ENCODE measurements around the gene CDK5RAP1.

Gene CDK5RAP1

DNA sequence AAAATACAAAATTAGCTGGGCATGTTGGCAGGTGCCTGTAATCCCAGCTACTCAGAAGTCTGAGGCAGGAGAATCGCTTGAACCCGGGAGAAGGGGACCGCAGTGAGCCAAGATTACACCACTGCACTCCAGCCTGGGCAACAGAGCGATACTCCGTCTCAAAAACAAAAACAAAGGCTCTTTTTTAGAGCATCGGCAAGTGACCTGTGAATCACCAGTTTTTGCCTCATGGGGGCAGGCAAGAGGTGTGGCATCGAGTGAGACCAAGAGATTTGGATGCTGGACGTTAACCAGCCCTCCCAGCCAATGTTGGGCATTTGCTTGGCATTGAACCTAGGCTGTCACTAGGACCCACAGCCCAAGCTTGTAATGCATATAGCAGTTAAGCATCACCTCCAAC lies 14.6 kb upstream of the CDK5RAP1 start:
- no peak overlapping the region for H3K9ac ChIP-seq (ENCODE audit: low read length in 2 of 2)
- H3K36me3 ChIP-seq (ENCODE audit: control insufficient read depth in 2 of 2, insufficient read depth in 2 of 2, low read length in 2 of 2) = peaks cover 17% of the 10 kb centered on the region in 2 donors
- H3K27me3 ChIP-seq (ENCODE audit: control insufficient read depth in 1 of 2, insufficient read depth in 2 of 2, low read length in 2 of 2) = no peaks in the 10 kb centered on the region
- no peak overlapping the region for H3K27ac ChIP-seq (ENCODE audit: low read length)
- H3K4me1 ChIP-seq (ENCODE audit: control insufficient read depth, insufficient read depth, low read length) = peaks cover 4% of the 10 kb centered on the region
- no peak overlapping the region for H3K4me3 ChIP-seq (ENCODE audit: low read length in 2 of 2)
- H3K9me3 ChIP-seq (ENCODE audit: control insufficient read depth in 2 of 2, low read length in 2 of 2) = no peaks in the 10 kb centered on the region

DNA sequence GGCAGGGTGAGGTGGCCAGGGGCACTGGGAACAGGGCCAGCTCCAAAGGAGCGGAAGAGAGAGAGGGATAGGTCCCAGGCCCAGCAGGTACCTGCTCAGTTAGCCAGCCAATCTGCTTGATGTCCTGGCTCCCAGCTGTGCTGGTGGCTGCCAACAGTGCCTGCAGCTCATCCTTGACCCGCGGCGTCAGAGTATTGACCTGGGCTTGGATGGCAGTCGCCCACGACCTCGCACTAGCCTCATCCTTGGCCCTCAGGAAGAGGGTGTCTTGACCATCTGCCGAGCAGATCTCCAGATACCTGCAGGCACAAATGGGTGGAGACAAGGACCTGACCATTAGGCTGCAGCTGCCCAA lies 11.1 kb upstream of the CDK5RAP1 start:
- Histone ChIP-seq H3K9ac (ENCODE audit: low read length in 2 of 2) (no peak overlapping the region), H3K9me3 (ENCODE audit: control insufficient read depth in 2 of 2, low read length in 2 of 2) (no peaks in the 10 kb centered on the region), H3K36me3 (ENCODE audit: control insufficient read depth in 2 of 2, insufficient read depth in 2 of 2, low read length in 2 of 2) (peaks cover 23 to 30% of the 10 kb centered on the region in 2 donors), H3K27me3 (ENCODE audit: control insufficient read depth in 1 of 2, insufficient read depth in 2 of 2, low read length in 2 of 2) (no peaks in the 10 kb centered on the region), H3K4me1 (ENCODE audit: control insufficient read depth, insufficient read depth, low read length) (peaks cover 4% of the 10 kb centered on the region), H3K27ac (ENCODE audit: low read length) (no peak overlapping the region), H3K4me3 (ENCODE audit: low read length in 2 of 2) (no peak overlapping the region)

DNA sequence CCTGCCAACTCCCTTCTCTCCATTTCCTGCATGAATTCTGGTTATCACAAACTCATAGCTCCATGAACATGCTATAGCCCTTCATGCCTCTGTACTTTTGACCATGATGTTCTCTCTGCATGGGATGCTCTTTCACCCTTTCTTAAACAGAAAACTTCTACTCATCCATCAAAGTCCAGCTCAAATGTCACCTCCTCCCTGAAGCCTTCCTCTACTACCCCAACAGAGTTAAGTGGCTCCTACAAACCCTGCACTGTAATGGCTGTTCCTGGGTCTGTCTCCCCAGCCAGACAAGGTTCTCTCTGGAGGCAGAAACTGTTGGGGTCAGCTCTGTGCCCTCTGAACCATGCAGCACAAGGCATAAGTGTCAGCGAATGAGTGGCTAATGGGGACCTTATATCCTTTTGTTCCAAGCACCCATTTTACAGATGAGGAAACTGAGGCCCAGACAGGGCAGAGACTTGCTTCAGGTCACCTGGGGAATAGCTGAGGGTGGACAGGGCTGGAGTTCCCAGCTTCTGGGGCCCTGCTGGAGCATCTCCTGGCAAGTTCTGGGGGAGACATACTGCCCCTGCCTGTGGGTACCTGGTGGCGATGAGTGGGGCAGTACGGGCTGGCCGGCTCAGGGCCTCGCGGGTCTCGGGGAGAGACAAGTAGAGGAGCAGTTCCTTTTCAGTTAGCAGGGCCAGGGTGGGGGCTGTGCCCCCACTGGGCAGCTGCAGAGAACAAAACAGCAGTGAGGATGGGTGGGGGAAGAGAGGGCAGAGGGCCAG lies 10.6 kb upstream of the CDK5RAP1 start:
- H3K9me3 ChIP-seq (ENCODE audit: control insufficient read depth in 2 of 2, low read length in 2 of 2) = no peaks in the 10 kb centered on the region
- H3K9ac ChIP-seq (ENCODE audit: low read length in 2 of 2) = no peak overlapping the region
- peaks cover 27 to 30% of the 10 kb centered on the region in 2 donors for H3K36me3 ChIP-seq (ENCODE audit: control insufficient read depth in 2 of 2, insufficient read depth in 2 of 2, low read length in 2 of 2)
- peaks cover 4% of the 10 kb centered on the region for H3K4me1 ChIP-seq (ENCODE audit: control insufficient read depth, insufficient read depth, low read length)
- no peak overlapping the region for H3K27ac ChIP-seq (ENCODE audit: low read length)
- H3K27me3 ChIP-seq (ENCODE audit: control insufficient read depth in 1 of 2, insufficient read depth in 2 of 2, low read length in 2 of 2) = no peaks in the 10 kb centered on the region
- no peak overlapping the region for H3K4me3 ChIP-seq (ENCODE audit: low read length in 2 of 2)

- H3K9ac ChIP-seq (ENCODE audit: low read length in 2 of 2) = no peak overlapping the region
- peaks cover 25 to 30% of the 10 kb centered on the region in 2 donors for H3K36me3 ChIP-seq (ENCODE audit: control insufficient read depth in 2 of 2, insufficient read depth in 2 of 2, low read length in 2 of 2)
- no peak overlapping the region for H3K27ac ChIP-seq (ENCODE audit: low read length)
- H3K4me3 ChIP-seq (ENCODE audit: low read length in 2 of 2) = no peak overlapping the region
- peaks cover 3% of the 10 kb centered on the region for H3K4me1 ChIP-seq (ENCODE audit: control insufficient read depth, insufficient read depth, low read length)
- H3K27me3 ChIP-seq (ENCODE audit: control insufficient read depth in 1 of 2, insufficient read depth in 2 of 2, low read length in 2 of 2) = no peaks in the 10 kb centered on the region
- no peaks in the 10 kb centered on the region for H3K9me3 ChIP-seq (ENCODE audit: control insufficient read depth in 2 of 2, low read length in 2 of 2)
These were observed 9.9 kb upstream of the CDK5RAP1 start for GRCh38 chr20:33411242-33411641.

GRCh38 chr20:33410081-33410742 lies 8.9 kb upstream of the CDK5RAP1 start:
- peaks cover 27 to 30% of the 10 kb centered on the region in 2 donors for H3K36me3 ChIP-seq (ENCODE audit: control insufficient read depth in 2 of 2, insufficient read depth in 2 of 2, low read length in 2 of 2)
- H3K27me3 ChIP-seq (ENCODE audit: control insufficient read depth in 1 of 2, insufficient read depth in 2 of 2, low read length in 2 of 2) = no peaks in the 10 kb centered on the region
- H3K4me3 ChIP-seq (ENCODE audit: low read length in 2 of 2) = no peak overlapping the region
- H3K9ac ChIP-seq (ENCODE audit: low read length in 2 of 2) = no peak overlapping the region
- no peaks in the 10 kb centered on the region for H3K4me1 ChIP-seq (ENCODE audit: control insufficient read depth, insufficient read depth, low read length)
- H3K27ac ChIP-seq (ENCODE audit: low read length) = no peak overlapping the region
- no peaks in the 10 kb centered on the region for H3K9me3 ChIP-seq (ENCODE audit: control insufficient read depth in 2 of 2, low read length in 2 of 2)

DNA sequence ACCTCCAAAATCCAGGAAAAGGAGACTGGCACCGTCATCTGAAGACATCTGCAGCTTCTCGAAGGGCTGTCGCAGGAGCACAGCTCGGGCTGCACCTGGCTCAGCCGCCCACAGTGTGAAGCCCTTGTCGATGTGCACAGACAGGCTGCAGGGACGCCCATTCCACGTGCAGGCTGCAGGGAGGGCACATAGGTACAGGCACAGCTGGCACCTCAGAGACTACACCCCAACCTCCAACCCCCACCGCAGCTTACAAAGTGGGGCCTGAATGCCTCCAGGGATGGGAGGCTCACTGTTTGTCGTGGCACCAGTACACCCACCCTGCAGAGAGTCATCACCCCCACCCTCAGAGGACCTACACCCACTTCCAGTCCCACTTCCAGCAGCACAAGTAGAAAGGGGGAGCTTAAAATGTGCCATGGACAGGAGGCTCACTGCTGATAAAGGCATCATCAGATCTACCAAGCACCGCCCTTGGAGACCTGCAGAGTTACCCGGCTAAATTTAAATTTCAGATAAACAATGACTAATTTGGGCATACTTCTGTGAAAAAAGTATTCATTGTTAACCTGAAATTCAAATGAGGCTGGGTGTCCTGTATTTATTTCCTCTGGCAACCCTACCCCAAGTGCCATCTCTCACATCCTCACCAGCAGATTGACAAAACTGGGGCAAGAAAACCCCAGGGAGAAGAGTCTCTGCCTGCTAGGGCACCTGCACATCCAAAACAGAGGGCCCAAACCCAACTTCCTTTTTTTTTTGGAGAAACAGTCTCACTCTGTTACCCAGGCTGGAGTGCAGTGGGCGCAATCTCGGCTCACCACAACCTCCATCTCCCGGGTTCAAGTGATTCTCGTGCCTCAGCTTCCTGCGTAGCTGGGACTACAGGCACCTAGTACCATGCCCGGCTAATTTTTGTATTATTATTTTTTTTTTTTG lies 7.7 kb upstream of the CDK5RAP1 start:
- Histone ChIP-seq H3K9me3 (ENCODE audit: control insufficient read depth in 2 of 2, low read length in 2 of 2) (no peaks in the 10 kb centered on the region), H3K4me3 (ENCODE audit: low read length in 2 of 2) (no peak overlapping the region), H3K36me3 (ENCODE audit: control insufficient read depth in 2 of 2, insufficient read depth in 2 of 2, low read length in 2 of 2) (peaks cover 25 to 27% of the 10 kb centered on the region in 2 donors), H3K27ac (ENCODE audit: low read length) (no peak overlapping the region), H3K27me3 (ENCODE audit: control insufficient read depth in 1 of 2, insufficient read depth in 2 of 2, low read length in 2 of 2) (no peaks in the 10 kb centered on the region), H3K9ac (ENCODE audit: low read length in 2 of 2) (no peak overlapping the region), H3K4me1 (ENCODE audit: control insufficient read depth, insufficient read depth, low read length) (no peaks in the 10 kb centered on the region)

GRCh38 chr20:33408313-33408712 lies 7.0 kb upstream of the CDK5RAP1 start:
- H3K27me3 ChIP-seq (ENCODE audit: control insufficient read depth in 1 of 2, insufficient read depth in 2 of 2, low read length in 2 of 2) = no peaks in the 10 kb centered on the region
- no peak overlapping the region for H3K4me3 ChIP-seq (ENCODE audit: low read length in 2 of 2)
- no peak overlapping the region for H3K9ac ChIP-seq (ENCODE audit: low read length in 2 of 2)
- H3K36me3 ChIP-seq (ENCODE audit: control insufficient read depth in 2 of 2, insufficient read depth in 2 of 2, low read length in 2 of 2) = peaks cover 25 to 27% of the 10 kb centered on the region in 2 donors
- no peaks in the 10 kb centered on the region for H3K4me1 ChIP-seq (ENCODE audit: control insufficient read depth, insufficient read depth, low read length)
- peak overlapping the region; percentile 24 for H3K27ac ChIP-seq (ENCODE audit: low read length)
- no peaks in the 10 kb centered on the region for H3K9me3 ChIP-seq (ENCODE audit: control insufficient read depth in 2 of 2, low read length in 2 of 2)

- no peak overlapping the region for H3K9ac ChIP-seq (ENCODE audit: low read length in 2 of 2)
- peaks cover 25 to 27% of the 10 kb centered on the region in 2 donors for H3K36me3 ChIP-seq (ENCODE audit: control insufficient read depth in 2 of 2, insufficient read depth in 2 of 2, low read length in 2 of 2)
- no peak overlapping the region for H3K27ac ChIP-seq (ENCODE audit: low read length)
- H3K4me3 ChIP-seq (ENCODE audit: low read length in 2 of 2) = no peak overlapping the region
- no peaks in the 10 kb centered on the region for H3K27me3 ChIP-seq (ENCODE audit: control insufficient read depth in 1 of 2, insufficient read depth in 2 of 2, low read length in 2 of 2)
- no peaks in the 10 kb centered on the region for H3K4me1 ChIP-seq (ENCODE audit: control insufficient read depth, insufficient read depth, low read length)
- no peaks in the 10 kb centered on the region for H3K9me3 ChIP-seq (ENCODE audit: control insufficient read depth in 2 of 2, low read length in 2 of 2)
These were observed 6.5 kb upstream of the CDK5RAP1 start for GRCh38 chr20:33407796-33408195.

- H3K36me3 ChIP-seq (ENCODE audit: control insufficient read depth in 2 of 2, insufficient read depth in 2 of 2, low read length in 2 of 2) = peaks cover 22 to 24% of the 10 kb centered on the region in 2 donors
- no peak overlapping the region for H3K4me3 ChIP-seq (ENCODE audit: low read length in 2 of 2)
- H3K9me3 ChIP-seq (ENCODE audit: control insufficient read depth in 2 of 2, low read length in 2 of 2) = no peaks in the 10 kb centered on the region
These were observed 5.9 kb upstream of the CDK5RAP1 start for GRCh38 chr20:33407251-33407650.

GRCh38 chr20:33404281-33404680 lies 3.0 kb upstream of the CDK5RAP1 start:
- no peak overlapping the region for H3K27ac ChIP-seq (ENCODE audit: low read length)
- H3K4me1 ChIP-seq (ENCODE audit: control insufficient read depth, insufficient read depth, low read length) = peaks cover 26% of the 10 kb centered on the region
- H3K4me3 ChIP-seq (ENCODE audit: low read length in 2 of 2) = no peak overlapping the region
- H3K9ac ChIP-seq (ENCODE audit: low read length in 2 of 2) = no peak overlapping the region
- no peaks in the 10 kb centered on the region for H3K27me3 ChIP-seq (ENCODE audit: control insufficient read depth in 1 of 2, insufficient read depth in 2 of 2, low read length in 2 of 2)
- peaks cover 8 to 10% of the 10 kb centered on the region in 2 donors for H3K36me3 ChIP-seq (ENCODE audit: control insufficient read depth in 2 of 2, insufficient read depth in 2 of 2, low read length in 2 of 2)
- no peaks in the 10 kb centered on the region for H3K9me3 ChIP-seq (ENCODE audit: control insufficient read depth in 2 of 2, low read length in 2 of 2)

More at GRCh38 chr20:33407251-33407650, 5.9 kb upstream of the CDK5RAP1 start:
- H3K9ac ChIP-seq (ENCODE audit: low read length in 2 of 2) = no peak overlapping the region
- peaks cover 3% of the 10 kb centered on the region for H3K4me1 ChIP-seq (ENCODE audit: control insufficient read depth, insufficient read depth, low read length)
- no peaks in the 10 kb centered on the region for H3K27me3 ChIP-seq (ENCODE audit: control insufficient read depth in 1 of 2, insufficient read depth in 2 of 2, low read length in 2 of 2)
- no peak overlapping the region for H3K27ac ChIP-seq (ENCODE audit: low read length)

Measured in stomach smooth muscle (tissue), 2 donors.